PC-9 (cell line): ENCODE results near the gene COL4A1.

ENCODE experiments used
- EZH2 ChIP-seq: fragments of 200-600 bp; sonication (generic); IDR thresholded peaks from 2 replicates; pipeline ENCODE4 v1.8.0; 2017; ENCODE audit warnings: antibody characterized with exemption, low read depth
- TF ChIP-seq, protein P1 (sequence below): fragments of 200-600 bp; sonication (generic); conservative IDR thresholded peaks from 2 replicates; pipeline ENCODE4 v1.6.1; 2017; ENCODE audit warnings: mixed run types, antibody characterized with exemption, mild to moderate bottlenecking, moderate library complexity

GRCh38 chr13:110279684-110280083 lies 27.3 kb downstream of the COL4A1 start:
- no peak for TF ChIP-seq EZH2
- TF ChIP-seq, protein P1, sequence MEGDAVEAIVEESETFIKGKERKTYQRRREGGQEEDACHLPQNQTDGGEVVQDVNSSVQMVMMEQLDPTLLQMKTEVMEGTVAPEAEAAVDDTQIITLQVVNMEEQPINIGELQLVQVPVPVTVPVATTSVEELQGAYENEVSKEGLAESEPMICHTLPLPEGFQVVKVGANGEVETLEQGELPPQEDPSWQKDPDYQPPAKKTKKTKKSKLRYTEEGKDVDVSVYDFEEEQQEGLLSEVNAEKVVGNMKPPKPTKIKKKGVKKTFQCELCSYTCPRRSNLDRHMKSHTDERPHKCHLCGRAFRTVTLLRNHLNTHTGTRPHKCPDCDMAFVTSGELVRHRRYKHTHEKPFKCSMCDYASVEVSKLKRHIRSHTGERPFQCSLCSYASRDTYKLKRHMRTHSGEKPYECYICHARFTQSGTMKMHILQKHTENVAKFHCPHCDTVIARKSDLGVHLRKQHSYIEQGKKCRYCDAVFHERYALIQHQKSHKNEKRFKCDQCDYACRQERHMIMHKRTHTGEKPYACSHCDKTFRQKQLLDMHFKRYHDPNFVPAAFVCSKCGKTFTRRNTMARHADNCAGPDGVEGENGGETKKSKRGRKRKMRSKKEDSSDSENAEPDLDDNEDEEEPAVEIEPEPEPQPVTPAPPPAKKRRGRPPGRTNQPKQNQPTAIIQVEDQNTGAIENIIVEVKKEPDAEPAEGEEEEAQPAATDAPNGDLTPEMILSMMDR, result no peak
